ENCODE data around the gene CLDN5.

CLDN5 gene

GRCh38 chr22:19529811-19530210 lies 5.6 kb upstream of the CLDN5 start:
- no peak overlapping the region for H3K4me3 ChIP-seq (ENCODE audit: low read depth, low read length)
- in situ Hi-C loops (cut with HindIII; ENCODE audit: low sequenced_read_pairs), result no loop called here
- no peak for DNase-seq (ENCODE audit: low read depth)
- TF ChIP-seq, protein P1, sequence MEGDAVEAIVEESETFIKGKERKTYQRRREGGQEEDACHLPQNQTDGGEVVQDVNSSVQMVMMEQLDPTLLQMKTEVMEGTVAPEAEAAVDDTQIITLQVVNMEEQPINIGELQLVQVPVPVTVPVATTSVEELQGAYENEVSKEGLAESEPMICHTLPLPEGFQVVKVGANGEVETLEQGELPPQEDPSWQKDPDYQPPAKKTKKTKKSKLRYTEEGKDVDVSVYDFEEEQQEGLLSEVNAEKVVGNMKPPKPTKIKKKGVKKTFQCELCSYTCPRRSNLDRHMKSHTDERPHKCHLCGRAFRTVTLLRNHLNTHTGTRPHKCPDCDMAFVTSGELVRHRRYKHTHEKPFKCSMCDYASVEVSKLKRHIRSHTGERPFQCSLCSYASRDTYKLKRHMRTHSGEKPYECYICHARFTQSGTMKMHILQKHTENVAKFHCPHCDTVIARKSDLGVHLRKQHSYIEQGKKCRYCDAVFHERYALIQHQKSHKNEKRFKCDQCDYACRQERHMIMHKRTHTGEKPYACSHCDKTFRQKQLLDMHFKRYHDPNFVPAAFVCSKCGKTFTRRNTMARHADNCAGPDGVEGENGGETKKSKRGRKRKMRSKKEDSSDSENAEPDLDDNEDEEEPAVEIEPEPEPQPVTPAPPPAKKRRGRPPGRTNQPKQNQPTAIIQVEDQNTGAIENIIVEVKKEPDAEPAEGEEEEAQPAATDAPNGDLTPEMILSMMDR (IDR thresholded peaks at IDR 0.05; ENCODE audit: low read depth, low read length, missing control alignments), result no peak

GRCh38 chr22:19527861-19528417 lies 3.7 kb upstream of the CLDN5 start:
- in situ Hi-C loops (cut with HindIII; ENCODE audit: low sequenced_read_pairs), result no loop called here
- TF ChIP-seq, protein P1 (IDR thresholded peaks at IDR 0.05; ENCODE audit: low read depth, low read length, missing control alignments), result no peak
- DNase-seq (ENCODE audit: low read depth), result no peak
- no peak overlapping the region for H3K4me3 ChIP-seq (ENCODE audit: low read depth, low read length)

GRCh38 chr22:19527321-19527721 lies 3.1 kb upstream of the CLDN5 start:
- in situ Hi-C loops (cut with HindIII; ENCODE audit: low sequenced_read_pairs), result no loop called here
- H3K4me3 ChIP-seq (ENCODE audit: low read depth, low read length), result no peak overlapping the region
- TF ChIP-seq, protein P1 (IDR thresholded peaks at IDR 0.05; ENCODE audit: low read depth, low read length, missing control alignments), result no peak
- no peak for DNase-seq (ENCODE audit: low read depth)

DNA sequence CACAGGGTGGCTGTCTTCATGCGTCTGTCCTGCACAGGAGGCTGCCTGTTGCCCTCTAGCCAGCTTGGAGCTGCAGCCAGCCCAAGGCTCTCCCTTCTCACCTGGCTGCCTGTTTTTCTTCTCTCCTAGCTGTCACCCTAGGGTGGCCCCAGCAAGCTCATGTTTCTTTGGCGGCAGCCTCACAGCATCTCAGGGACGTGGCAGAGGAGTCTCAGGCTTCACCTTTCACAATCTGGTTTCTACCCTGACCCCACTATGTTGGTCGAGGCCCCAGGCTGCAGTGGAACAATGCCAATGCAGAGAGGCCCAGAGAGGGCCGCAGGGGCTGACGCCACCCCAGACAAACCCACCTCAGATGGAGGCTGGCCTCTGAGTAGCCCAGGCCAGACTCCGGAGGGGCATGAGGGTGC lies 2.5 kb upstream of the CLDN5 start:
- no peak overlapping the region for H3K4me3 ChIP-seq (ENCODE audit: low read depth, low read length)
- no peak for DNase-seq (ENCODE audit: low read depth)
- in situ Hi-C loops (cut with HindIII; ENCODE audit: low sequenced_read_pairs), result no loop called here
- TF ChIP-seq, protein P1 (IDR thresholded peaks at IDR 0.05; ENCODE audit: low read depth, low read length, missing control alignments), result no peak

DNA sequence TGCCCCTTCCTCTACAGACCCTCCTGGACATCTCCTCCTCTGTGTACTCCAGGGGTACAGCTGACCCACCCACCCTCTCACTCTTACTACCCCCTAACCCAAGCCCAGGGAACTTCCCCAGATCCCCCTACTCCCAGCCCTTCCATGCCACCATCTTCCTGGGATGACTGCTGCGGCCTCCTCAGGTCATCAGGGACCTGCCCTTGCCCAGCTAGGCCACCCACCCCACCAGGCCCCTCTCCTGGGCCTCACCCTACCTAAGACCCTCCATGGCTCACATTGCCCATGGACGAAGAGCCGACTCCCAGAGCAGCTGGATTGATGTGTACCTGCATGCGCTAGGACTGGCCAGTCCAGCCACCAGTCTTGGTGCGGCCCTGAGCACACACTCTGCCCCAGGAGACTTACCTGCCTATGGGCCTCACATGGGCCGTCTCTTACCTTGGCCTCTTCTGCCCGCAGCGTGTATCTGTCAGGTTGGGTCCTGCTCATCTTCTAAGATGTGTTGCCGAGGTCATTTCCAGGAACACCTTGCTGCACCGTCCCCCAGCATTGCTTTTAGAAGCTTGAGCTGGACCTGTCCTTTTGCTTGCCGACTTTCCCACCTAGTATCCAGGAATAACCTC lies 2.0 kb upstream of the CLDN5 start:
- H3K4me3 ChIP-seq (ENCODE audit: low read depth, low read length), result no peak overlapping the region
- TF ChIP-seq, protein P1 (IDR thresholded peaks at IDR 0.05; ENCODE audit: low read depth, low read length, missing control alignments), result no peak
- in situ Hi-C loops (cut with HindIII; ENCODE audit: low sequenced_read_pairs), result no loop called here
- DNase-seq (ENCODE audit: low read depth), result no peak

DNA sequence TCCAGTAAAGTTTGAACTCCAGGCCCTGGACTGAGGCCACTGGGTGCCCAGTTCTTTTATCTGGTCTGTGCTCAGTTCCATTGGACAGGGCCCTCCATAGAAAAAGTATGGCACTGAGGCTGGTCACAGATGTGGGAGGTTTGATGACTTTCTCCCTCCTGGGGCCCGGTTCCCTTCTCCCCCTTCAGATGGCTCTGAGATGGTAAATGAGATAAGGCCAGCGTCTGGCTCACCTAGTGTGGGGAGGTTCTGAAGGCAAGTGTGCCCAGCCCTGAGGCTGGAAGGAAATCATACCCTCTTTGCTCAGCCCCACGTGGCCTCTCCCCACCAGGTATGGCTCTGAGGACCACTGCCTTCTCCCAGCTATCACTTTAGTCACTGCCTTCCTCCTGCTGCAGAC lies 1.5 kb upstream of the CLDN5 start:
- DNase-seq (ENCODE audit: low read depth), result no peak
- TF ChIP-seq, protein P1 (IDR thresholded peaks at IDR 0.05; ENCODE audit: low read depth, low read length, missing control alignments), result no peak
- H3K4me3 ChIP-seq (ENCODE audit: low read depth, low read length), result no peak overlapping the region
- in situ Hi-C loops (cut with HindIII; ENCODE audit: low sequenced_read_pairs), result no loop called here
